GM23338 (cell line): Measurements from ENCODE around the gene DYNLRB1. TPM values are rescaled to one million over a fixed set of nuclear protein-coding genes. Genes with fewer than 3 reads are reported as not detected.

ENCODE experiments used
- ATAC-seq: fragments of 200-7000 bp; cut with Tn5 transposase; 3 replicates; pipeline ENCODE4 v1.9.1; 2020
- DNase-seq: peaks from one replicate; pipeline ENCODE4 v3.0.0-alpha.2; 2015; ENCODE audit warnings: low spot score
- H2AFZ ChIP-seq: fragments of 200-600 bp; sonication (generic); 2 replicates; pipeline ENCODE4 v1.8.0; 2016; ENCODE audit warnings: antibody characterized with exemption, mild to moderate bottlenecking, moderate library complexity
- H3F3A ChIP-seq: fragments of 200-600 bp; sonication (generic); replicated peaks from 2 replicates; pipeline ENCODE4 v1.8.0; 2017; ENCODE audit warnings: antibody characterized with exemption, mixed run types, low read depth
- H3K27ac ChIP-seq: fragments of 200-600 bp; sonication (generic); 2 replicates; pipeline ENCODE4 v1.6.1; 2016; ENCODE audit warnings: low read depth
- H3K27me3 ChIP-seq: fragments of 200-600 bp; sonication (generic); 2 replicates; pipeline ENCODE4 v1.8.0; 2016; ENCODE audit warnings: mild to moderate bottlenecking, mixed run types, moderate library complexity; ENCODE audit not compliant: insufficient read depth
- H3K36me3 ChIP-seq: fragments of 200-600 bp; sonication (generic); 2 replicates; pipeline ENCODE4 v1.8.0; 2016; ENCODE audit warnings: mild to moderate bottlenecking; ENCODE audit not compliant: insufficient read depth
- H3K4me1 ChIP-seq: fragments of 200-600 bp; sonication (generic); 2 replicates; pipeline ENCODE4 v1.8.0; 2016; ENCODE audit warnings: mild to moderate bottlenecking, moderate library complexity; ENCODE audit not compliant: insufficient read depth
- H3K4me2 ChIP-seq: fragments of 200-600 bp; sonication (generic); 2 replicates; pipeline ENCODE4 v1.7.1; 2017; ENCODE audit warnings: mixed run types
- H3K4me3 ChIP-seq: fragments of 200-600 bp; sonication (generic); 2 replicates; pipeline ENCODE4 v1.6.1; 2016; ENCODE audit warnings: mixed run types
- H3K79me2 ChIP-seq: fragments of 200-600 bp; sonication (generic); replicated peaks from 2 replicates; pipeline ENCODE4 v1.8.0; 2017; ENCODE audit warnings: mild to moderate bottlenecking; ENCODE audit not compliant: insufficient read depth
- H3K9me2 ChIP-seq: fragments of 200-600 bp; sonication (generic); 2 replicates; pipeline ENCODE4 v1.8.0; 2017; ENCODE audit not compliant: insufficient read depth
- H4K20me1 ChIP-seq: fragments of 200-600 bp; sonication (generic); replicated peaks from 2 replicates; pipeline ENCODE4 v1.8.0; 2017; ENCODE audit warnings: mild to moderate bottlenecking; ENCODE audit not compliant: insufficient read depth
- H3K27ac Mint-ChIP-seq: 2 replicates; pipeline ENCODE4 v1.8.0; 2020; ENCODE audit warnings: inconsistent platforms, mild to moderate bottlenecking, moderate library complexity, mixed read lengths
- H3K27me3 Mint-ChIP-seq: 3 replicates; pipeline ENCODE4 v1.8.0; 2022; ENCODE audit warnings: low read depth, mild to moderate bottlenecking, moderate library complexity, mixed read lengths, inconsistent platforms; ENCODE audit not compliant: insufficient read depth, poor library complexity
- H3K36me3 Mint-ChIP-seq: 3 replicates; pipeline ENCODE4 v1.8.0; 2021; ENCODE audit warnings: low read depth, mild to moderate bottlenecking, inconsistent platforms, moderate library complexity, mixed read lengths
- H3K4me1 Mint-ChIP-seq: 3 replicates; pipeline ENCODE4 v1.8.0; 2020; ENCODE audit warnings: mild to moderate bottlenecking, inconsistent platforms, mixed read lengths
- H3K4me3 Mint-ChIP-seq: 3 replicates; pipeline ENCODE4 v1.8.0; 2021; ENCODE audit warnings: moderate library complexity, mild to moderate bottlenecking, inconsistent platforms, mixed read lengths
- H3K9me3 Mint-ChIP-seq: 3 replicates; pipeline ENCODE4 v1.8.0; 2020; ENCODE audit warnings: moderate library complexity, mild to moderate bottlenecking, inconsistent platforms, mixed read lengths
- CREB1 ChIP-seq: fragments of 250-450 bp; sonication (Bioruptor Pico); IDR thresholded peaks from 2 replicates; pipeline ENCODE4 v1.5.0; 2020; ENCODE audit warnings: low read depth, mild to moderate bottlenecking, moderate library complexity
- ETS1 ChIP-seq: IDR thresholded peaks from 2 replicates; pipeline ENCODE4 v1.6.1; 2016; ENCODE audit warnings: antibody characterized with exemption
- JUNB ChIP-seq: IDR thresholded peaks from one replicate; pipeline ENCODE4 v1.6.1; 2016; ENCODE audit warnings: antibody characterized with exemption; ENCODE audit not compliant: unreplicated experiment
- POLR2AphosphoS5 ChIP-seq: IDR thresholded peaks from 2 replicates; pipeline ENCODE4 v1.6.1; 2016; ENCODE audit warnings: antibody characterized with exemption, low read depth
- ZNF114 ChIP-seq: fragments of 250-450 bp; sonication (Bioruptor Pico); IDR thresholded peaks from 2 replicates; pipeline ENCODE4 v1.5.0; 2020; ENCODE audit warnings: mild to moderate bottlenecking, moderate library complexity
- polyA plus RNA-seq: library from polyadenylated mRNA; unstranded; fragments of >200 nt; fragmentation: Nextera tagmentation; extraction: Ambion mirVana; gene quantifications from 2 replicates; pipeline ENCODE4 v1.2.1, GENCODE V29; 2016
- total RNA-seq: library from RNA; depleted of rRNA; stranded (reverse); fragments of >200 nt; shearing (Covaris generic); gene quantifications from 2 replicates; pipeline ENCODE4 v1.2.3, GENCODE V29; 2014
- TF ChIP-seq, protein P1 (sequence below): fragments of 250-450 bp; sonication (Bioruptor Pico); IDR thresholded peaks from 2 replicates; pipeline ENCODE4 v1.5.0; 2020; ENCODE audit warnings: mild to moderate bottlenecking, moderate library complexity
- TF ChIP-seq, protein P2 (sequence below), 2 experiments: fragments of 200-600 bp in 1 of 2; sonication (generic) in 1 of 2; conservative IDR thresholded peaks; 2 replicates each; pipeline versions ENCODE4 v1.5.1 to v1.6.1; 2016 to 2017; ENCODE audit warnings: antibody characterized with exemption in 2 of 2, low read depth in 2 of 2, mild to moderate bottlenecking in 2 of 2, moderate library complexity in 1 of 2

Gene DYNLRB1
- total and polyA plus RNA-seq, 2 experiments from 2014 or later, result 107 to 376 TPM

DNA sequence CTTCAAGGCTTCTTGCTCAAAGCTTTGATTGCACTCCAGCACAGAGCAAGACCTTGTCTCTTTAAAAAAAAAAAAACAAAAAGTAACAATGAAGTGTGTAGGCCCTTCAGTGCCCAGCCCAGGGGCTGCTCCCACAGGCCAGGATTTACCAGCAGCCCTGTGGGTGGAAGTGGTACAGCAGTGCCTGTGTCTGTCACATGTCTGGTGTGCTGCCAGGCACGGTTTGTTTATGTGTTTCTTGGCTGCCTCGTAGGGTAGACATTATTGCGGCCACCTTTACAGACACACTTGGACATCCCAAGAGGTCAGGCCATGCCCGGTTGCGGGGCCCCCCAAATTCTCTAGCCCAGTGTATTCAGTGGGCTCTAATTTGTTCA, 12.7 kb downstream of the DYNLRB1 start:
- Mint-ChIP-seq H3K4me1 (no peaks in the 10 kb centered on the region), H3K36me3 (peaks cover 50% of the 10 kb centered on the region), H3K27me3 (no peaks in the 10 kb centered on the region), H3K27ac (no peak overlapping the region), H3K4me3 (no peak overlapping the region), H3K9me3 (no peaks in the 10 kb centered on the region)
- no peak for TF ChIP-seq JUNB
- TF ChIP-seq, protein P1, sequence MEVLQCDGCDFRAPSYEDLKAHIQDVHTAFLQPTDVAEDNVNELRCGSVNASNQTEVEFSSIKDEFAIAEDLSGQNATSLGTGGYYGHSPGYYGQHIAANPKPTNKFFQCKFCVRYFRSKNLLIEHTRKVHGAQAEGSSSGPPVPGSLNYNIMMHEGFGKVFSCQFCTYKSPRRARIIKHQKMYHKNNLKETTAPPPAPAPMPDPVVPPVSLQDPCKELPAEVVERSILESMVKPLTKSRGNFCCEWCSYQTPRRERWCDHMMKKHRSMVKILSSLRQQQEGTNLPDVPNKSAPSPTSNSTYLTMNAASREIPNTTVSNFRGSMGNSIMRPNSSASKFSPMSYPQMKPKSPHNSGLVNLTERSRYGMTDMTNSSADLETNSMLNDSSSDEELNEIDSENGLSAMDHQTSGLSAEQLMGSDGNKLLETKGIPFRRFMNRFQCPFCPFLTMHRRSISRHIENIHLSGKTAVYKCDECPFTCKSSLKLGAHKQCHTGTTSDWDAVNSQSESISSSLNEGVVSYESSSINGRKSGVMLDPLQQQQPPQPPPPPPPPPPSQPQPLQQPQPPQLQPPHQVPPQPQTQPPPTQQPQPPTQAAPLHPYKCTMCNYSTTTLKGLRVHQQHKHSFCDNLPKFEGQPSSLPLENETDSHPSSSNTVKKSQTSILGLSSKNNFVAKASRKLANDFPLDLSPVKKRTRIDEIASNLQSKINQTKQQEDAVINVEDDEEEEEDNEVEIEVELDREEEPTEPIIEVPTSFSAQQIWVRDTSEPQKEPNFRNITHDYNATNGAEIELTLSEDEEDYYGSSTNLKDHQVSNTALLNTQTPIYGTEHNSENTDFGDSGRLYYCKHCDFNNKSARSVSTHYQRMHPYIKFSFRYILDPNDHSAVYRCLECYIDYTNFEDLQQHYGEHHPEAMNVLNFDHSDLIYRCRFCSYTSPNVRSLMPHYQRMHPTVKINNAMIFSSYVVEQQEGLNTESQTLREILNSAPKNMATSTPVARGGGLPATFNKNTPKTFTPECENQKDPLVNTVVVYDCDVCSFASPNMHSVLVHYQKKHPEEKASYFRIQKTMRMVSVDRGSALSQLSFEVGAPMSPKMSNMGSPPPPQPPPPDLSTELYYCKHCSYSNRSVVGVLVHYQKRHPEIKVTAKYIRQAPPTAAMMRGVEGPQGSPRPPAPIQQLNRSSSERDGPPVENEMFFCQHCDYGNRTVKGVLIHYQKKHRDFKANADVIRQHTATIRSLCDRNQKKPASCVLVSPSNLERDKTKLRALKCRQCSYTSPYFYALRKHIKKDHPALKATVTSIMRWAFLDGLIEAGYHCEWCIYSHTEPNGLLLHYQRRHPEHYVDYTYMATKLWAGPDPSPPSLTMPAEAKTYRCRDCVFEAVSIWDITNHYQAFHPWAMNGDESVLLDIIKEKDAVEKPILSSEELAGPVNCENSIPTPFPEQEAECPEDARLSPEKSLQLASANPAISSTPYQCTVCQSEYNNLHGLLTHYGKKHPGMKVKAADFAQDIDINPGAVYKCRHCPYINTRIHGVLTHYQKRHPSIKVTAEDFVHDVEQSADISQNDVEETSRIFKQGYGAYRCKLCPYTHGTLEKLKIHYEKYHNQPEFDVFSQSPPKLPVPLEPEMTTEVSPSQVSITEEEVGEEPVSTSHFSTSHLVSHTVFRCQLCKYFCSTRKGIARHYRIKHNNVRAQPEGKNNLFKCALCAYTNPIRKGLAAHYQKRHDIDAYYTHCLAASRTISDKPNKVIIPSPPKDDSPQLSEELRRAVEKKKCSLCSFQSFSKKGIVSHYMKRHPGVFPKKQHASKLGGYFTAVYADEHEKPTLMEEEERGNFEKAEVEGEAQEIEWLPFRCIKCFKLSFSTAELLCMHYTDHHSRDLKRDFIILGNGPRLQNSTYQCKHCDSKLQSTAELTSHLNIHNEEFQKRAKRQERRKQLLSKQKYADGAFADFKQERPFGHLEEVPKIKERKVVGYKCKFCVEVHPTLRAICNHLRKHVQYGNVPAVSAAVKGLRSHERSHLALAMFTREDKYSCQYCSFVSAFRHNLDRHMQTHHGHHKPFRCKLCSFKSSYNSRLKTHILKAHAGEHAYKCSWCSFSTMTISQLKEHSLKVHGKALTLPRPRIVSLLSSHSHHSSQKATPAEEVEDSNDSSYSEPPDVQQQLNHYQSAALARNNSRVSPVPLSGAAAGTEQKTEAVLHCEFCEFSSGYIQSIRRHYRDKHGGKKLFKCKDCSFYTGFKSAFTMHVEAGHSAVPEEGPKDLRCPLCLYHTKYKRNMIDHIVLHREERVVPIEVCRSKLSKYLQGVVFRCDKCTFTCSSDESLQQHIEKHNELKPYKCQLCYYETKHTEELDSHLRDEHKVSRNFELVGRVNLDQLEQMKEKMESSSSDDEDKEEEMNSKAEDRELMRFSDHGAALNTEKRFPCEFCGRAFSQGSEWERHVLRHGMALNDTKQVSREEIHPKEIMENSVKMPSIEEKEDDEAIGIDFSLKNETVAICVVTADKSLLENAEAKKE (CRISPR knock-in tag), result no peak
- no peak for TF ChIP-seq POLR2AphosphoS5
- no peak for TF ChIP-seq ZNF114 (CRISPR knock-in tag)
- TF ChIP-seq CREB1 (CRISPR knock-in tag), result no peak
- H3K4me1 ChIP-seq, result no peaks in the 10 kb centered on the region
- H3K4me2 ChIP-seq, result no peak overlapping the region
- no peaks in the 10 kb centered on the region for H3K27me3 ChIP-seq
- no peak overlapping the region for H3K27ac ChIP-seq
- no peak for ATAC-seq
- no peak overlapping the region for H2AFZ ChIP-seq
- no peaks in the 10 kb centered on the region for H3F3A ChIP-seq
- peaks cover 21% of the 10 kb centered on the region for H3K79me2 ChIP-seq
- DNase-seq, result no peak
- H3K9me2 ChIP-seq, result no peaks in the 10 kb centered on the region
- peaks cover 5% of the 10 kb centered on the region; the same call in 1 of the 2 replicates for H3K36me3 ChIP-seq
- H3K4me3 ChIP-seq, result no peak overlapping the region
- peaks cover 23% of the 10 kb centered on the region for H4K20me1 ChIP-seq

DNA sequence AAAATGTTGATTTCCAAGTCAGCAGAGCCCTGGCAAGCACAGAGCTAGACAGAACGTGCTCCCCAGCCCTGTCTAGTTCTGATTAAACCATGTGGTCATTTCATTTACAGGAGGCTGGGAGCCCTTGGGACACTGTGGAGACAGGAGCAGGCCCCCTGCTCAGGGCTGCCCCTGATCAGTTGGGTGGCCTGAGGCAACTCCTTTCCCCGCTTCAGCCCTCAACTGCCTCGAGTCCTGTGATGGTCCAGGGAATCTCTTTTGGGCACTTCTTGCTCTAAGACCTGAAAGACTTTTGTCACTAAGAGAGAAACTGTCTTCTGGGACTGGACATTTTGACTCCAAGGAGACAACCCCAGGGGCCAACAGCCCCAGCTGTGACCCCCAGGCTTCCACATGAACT, 13.5 kb downstream of the DYNLRB1 start:
- no peaks in the 10 kb centered on the region for H3F3A ChIP-seq
- no peaks in the 10 kb centered on the region for H3K27me3 Mint-ChIP-seq
- peaks cover 57% of the 10 kb centered on the region for H3K36me3 Mint-ChIP-seq
- no peak overlapping the region for H3K4me3 Mint-ChIP-seq
- no peak overlapping the region for H3K27ac ChIP-seq
- H3K27ac Mint-ChIP-seq, result no peak overlapping the region
- no peak overlapping the region for H2AFZ ChIP-seq
- ATAC-seq (no peak), DNase-seq (no peak)
- H3K4me2 ChIP-seq, result no peak overlapping the region
- no peaks in the 10 kb centered on the region for H3K27me3 ChIP-seq
- H3K9me3 Mint-ChIP-seq, result no peaks in the 10 kb centered on the region
- H3K9me2 ChIP-seq, result no peaks in the 10 kb centered on the region
- H3K4me1 ChIP-seq, result no peaks in the 10 kb centered on the region
- H4K20me1 ChIP-seq, result peaks cover 18% of the 10 kb centered on the region
- peaks cover 5% of the 10 kb centered on the region; the same call in 1 of the 2 replicates for H3K36me3 ChIP-seq
- no peak overlapping the region for H3K4me3 ChIP-seq
- H3K79me2 ChIP-seq, result peaks cover 13% of the 10 kb centered on the region
- H3K4me1 Mint-ChIP-seq, result no peaks in the 10 kb centered on the region
- TF ChIP-seq ETS1, result no peak
- TF ChIP-seq JUNB, result no peak
- TF ChIP-seq, protein P2, sequence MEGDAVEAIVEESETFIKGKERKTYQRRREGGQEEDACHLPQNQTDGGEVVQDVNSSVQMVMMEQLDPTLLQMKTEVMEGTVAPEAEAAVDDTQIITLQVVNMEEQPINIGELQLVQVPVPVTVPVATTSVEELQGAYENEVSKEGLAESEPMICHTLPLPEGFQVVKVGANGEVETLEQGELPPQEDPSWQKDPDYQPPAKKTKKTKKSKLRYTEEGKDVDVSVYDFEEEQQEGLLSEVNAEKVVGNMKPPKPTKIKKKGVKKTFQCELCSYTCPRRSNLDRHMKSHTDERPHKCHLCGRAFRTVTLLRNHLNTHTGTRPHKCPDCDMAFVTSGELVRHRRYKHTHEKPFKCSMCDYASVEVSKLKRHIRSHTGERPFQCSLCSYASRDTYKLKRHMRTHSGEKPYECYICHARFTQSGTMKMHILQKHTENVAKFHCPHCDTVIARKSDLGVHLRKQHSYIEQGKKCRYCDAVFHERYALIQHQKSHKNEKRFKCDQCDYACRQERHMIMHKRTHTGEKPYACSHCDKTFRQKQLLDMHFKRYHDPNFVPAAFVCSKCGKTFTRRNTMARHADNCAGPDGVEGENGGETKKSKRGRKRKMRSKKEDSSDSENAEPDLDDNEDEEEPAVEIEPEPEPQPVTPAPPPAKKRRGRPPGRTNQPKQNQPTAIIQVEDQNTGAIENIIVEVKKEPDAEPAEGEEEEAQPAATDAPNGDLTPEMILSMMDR (conservative IDR thresholded peaks at IDR 0.05; ENCODE audit: low read depth in 2 of 2), result no peak
